ENCODE measurements around the gene ZBTB39.
"Not testable (repeated sequence)": the region's sequence is repeated elsewhere in the genome, so short reads cannot be mapped to it uniquely, and the experiment has no call there.

The ZBTB39 gene

DNA sequence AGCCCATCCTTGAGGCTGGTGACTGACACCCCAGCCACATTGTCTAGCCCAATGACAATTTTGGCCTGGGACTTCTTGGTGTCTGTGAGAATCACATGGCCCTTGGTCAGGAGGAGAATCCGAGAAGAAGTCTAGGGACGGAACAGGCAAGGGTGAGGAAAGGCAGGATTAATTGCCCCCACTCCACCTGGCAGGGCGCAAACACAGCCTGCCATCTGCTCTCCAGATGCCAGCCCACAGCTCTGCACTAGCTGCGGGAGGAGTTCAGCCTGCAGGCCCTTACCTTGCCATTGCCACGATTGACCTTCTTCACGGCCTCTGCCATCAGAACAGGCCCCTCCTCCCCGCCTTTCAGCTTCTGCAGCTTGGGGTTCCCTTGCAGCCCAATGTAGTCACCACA, 23.1 kb upstream of the ZBTB39 start:
- H3K9me3 ChIP-seq (ENCODE audit: control insufficient read depth in 2 of 2, low read length in 2 of 2), result no peaks in the 10 kb centered on the region
- no peaks in the 10 kb centered on the region for H3K27me3 ChIP-seq (ENCODE audit: control insufficient read depth in 1 of 2, insufficient read depth in 2 of 2, low read length in 2 of 2)
- peaks cover 19% of the 10 kb centered on the region for H3K4me1 ChIP-seq (ENCODE audit: control insufficient read depth, insufficient read depth, low read length)
- no peak overlapping the region for H3K27ac ChIP-seq (ENCODE audit: low read length)
- H3K4me3 ChIP-seq (ENCODE audit: low read length in 2 of 2), result no peak overlapping the region
- H3K36me3 ChIP-seq (ENCODE audit: control insufficient read depth in 2 of 2, insufficient read depth in 2 of 2, low read length in 2 of 2), result no peaks in the 10 kb centered on the region
- H3K9ac ChIP-seq (ENCODE audit: low read length in 2 of 2), result no peak overlapping the region

DNA sequence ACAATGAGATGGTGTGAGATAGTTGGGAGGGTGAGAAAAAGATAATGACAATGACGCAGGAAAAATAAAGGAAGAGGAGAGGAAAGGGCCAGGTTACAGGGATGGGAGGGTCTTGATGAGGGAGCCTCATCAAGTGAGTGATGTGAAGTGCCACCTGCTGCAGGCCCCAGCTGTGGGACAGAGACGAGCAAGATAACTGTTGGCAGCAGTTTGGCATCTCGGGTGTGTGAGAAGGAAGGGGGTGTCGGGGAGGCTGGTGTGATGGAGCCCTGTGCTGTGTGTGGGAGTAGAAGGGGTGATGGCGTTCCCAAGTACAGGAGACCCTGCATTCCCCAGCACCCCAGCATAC, 21.4 kb upstream of the ZBTB39 start:
- Histone ChIP-seq H3K27ac (ENCODE audit: low read length) (no peak overlapping the region), H3K4me3 (ENCODE audit: low read length in 2 of 2) (no peak overlapping the region), H3K9me3 (ENCODE audit: control insufficient read depth in 2 of 2, low read length in 2 of 2) (no peaks in the 10 kb centered on the region), H3K9ac (ENCODE audit: low read length in 2 of 2) (no peak overlapping the region), H3K27me3 (ENCODE audit: control insufficient read depth in 1 of 2, insufficient read depth in 2 of 2, low read length in 2 of 2) (no peaks in the 10 kb centered on the region), H3K36me3 (ENCODE audit: control insufficient read depth in 2 of 2, insufficient read depth in 2 of 2, low read length in 2 of 2) (no peaks in the 10 kb centered on the region), H3K4me1 (ENCODE audit: control insufficient read depth, insufficient read depth, low read length) (peaks cover 27% of the 10 kb centered on the region)

DNA sequence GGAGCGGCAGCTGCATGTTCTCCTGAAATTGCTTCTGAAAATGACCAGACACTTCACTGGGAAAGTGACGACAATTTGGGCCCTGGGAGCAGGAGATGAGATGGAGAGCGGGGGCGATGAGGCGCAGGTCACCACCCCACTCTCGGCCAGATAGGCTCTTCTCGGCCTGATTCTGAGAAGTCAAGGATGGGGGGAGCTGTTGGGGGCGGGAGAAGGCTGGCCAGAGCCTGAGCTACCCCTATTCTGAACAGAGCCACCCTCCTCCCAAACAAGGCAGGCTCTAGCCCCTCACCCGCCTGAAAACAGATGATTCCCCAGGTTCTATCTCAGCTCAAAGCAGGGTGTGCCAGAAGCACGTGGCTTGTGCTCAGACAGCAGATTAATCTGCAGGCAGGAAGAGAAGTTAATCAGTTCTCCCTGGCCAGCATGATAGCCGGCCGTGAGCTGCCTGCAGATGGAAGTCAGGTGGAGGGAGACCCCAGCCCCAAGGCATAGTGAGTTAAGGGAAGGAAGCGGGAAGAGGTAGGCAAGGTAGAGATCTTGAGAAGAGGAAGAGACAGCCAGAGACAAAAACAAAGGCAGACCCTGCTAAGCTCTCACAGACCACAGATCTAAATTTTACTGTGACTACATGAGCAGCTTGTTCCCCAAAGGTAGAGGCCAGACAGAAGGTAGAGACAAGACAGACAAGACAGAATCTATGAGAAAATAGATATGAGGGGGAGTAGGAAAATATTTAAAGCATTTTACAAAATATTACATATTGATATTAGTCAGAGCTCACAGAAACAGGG, 20.9 kb upstream of the ZBTB39 start:
- Histone ChIP-seq H3K9me3 (ENCODE audit: control insufficient read depth in 2 of 2, low read length in 2 of 2) (no peaks in the 10 kb centered on the region), H3K4me3 (ENCODE audit: low read length in 2 of 2) (peak overlapping the region in 1 of 2 donors; percentile 15), H3K27me3 (ENCODE audit: control insufficient read depth in 1 of 2, insufficient read depth in 2 of 2, low read length in 2 of 2) (no peaks in the 10 kb centered on the region), H3K27ac (ENCODE audit: low read length) (peak overlapping the region; percentile 37), H3K4me1 (ENCODE audit: control insufficient read depth, insufficient read depth, low read length) (peaks cover 27% of the 10 kb centered on the region), H3K9ac (ENCODE audit: low read length in 2 of 2) (peak overlapping the region; percentile 29 to 35), H3K36me3 (ENCODE audit: control insufficient read depth in 2 of 2, insufficient read depth in 2 of 2, low read length in 2 of 2) (no peaks in the 10 kb centered on the region)

DNA sequence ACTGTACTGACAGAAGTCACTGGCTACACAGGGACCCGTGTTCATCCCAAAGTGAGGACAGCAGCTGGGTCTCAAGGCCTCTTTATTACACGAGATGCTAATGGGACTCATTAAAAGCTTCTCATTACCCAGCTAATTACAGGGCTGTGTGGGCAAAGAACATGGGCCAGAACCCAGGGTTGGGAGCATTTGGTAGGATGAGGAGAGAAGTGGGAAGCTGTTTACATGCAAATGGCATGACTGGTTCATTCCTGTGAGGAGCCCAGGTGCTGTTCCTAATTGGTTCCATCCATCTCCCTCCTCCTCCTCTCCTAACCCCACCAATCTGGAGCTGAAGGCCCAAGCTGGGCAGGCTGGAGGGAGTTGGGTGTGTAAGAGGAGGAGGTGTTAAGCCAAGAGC, 18.9 kb upstream of the ZBTB39 start:
- H3K9me3 ChIP-seq (ENCODE audit: control insufficient read depth in 2 of 2, low read length in 2 of 2), result no peaks in the 10 kb centered on the region
- no peak overlapping the region for H3K27ac ChIP-seq (ENCODE audit: low read length)
- H3K27me3 ChIP-seq (ENCODE audit: control insufficient read depth in 1 of 2, insufficient read depth in 2 of 2, low read length in 2 of 2), result no peaks in the 10 kb centered on the region

DNA sequence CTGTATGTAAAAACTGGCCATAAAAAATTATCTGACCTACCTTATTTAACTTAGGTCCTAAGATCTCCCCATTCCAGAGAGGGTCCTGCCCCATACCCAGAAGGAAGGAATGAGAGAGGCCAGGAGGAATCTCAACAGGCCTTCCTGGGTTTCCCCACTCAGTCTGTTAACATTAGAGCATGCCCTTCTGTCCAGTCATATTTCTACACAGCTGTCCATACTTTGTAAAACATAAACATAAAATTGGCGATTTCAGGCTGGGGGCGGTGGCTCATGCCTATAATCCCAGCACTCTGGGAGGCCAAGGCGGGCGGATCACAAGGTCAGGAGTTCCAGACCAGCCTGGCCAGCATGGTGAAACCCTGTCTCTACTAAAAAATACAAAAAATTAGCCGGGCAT, 16.0 kb upstream of the ZBTB39 start:
- not testable (repeated sequence) for H3K36me3 ChIP-seq (ENCODE audit: control insufficient read depth in 2 of 2, insufficient read depth in 2 of 2, low read length in 2 of 2); H3K9ac ChIP-seq (ENCODE audit: low read length in 2 of 2); H3K27ac ChIP-seq (ENCODE audit: low read length); H3K27me3 ChIP-seq (ENCODE audit: control insufficient read depth in 1 of 2, insufficient read depth in 2 of 2, low read length in 2 of 2); H3K9me3 ChIP-seq (ENCODE audit: control insufficient read depth in 2 of 2, low read length in 2 of 2); H3K4me3 ChIP-seq (ENCODE audit: low read length in 2 of 2)
- peaks cover 33% of the 10 kb centered on the region for H3K4me1 ChIP-seq (ENCODE audit: control insufficient read depth, insufficient read depth, low read length)

More for the DNA sequence above, 18.9 kb upstream of the ZBTB39 start:
- no peak overlapping the region for H3K4me3 ChIP-seq (ENCODE audit: low read length in 2 of 2)
- H3K36me3 ChIP-seq (ENCODE audit: control insufficient read depth in 2 of 2, insufficient read depth in 2 of 2, low read length in 2 of 2), result no peaks in the 10 kb centered on the region
- peaks cover 31% of the 10 kb centered on the region for H3K4me1 ChIP-seq (ENCODE audit: control insufficient read depth, insufficient read depth, low read length)
- H3K9ac ChIP-seq (ENCODE audit: low read length in 2 of 2), result no peak overlapping the region

DNA sequence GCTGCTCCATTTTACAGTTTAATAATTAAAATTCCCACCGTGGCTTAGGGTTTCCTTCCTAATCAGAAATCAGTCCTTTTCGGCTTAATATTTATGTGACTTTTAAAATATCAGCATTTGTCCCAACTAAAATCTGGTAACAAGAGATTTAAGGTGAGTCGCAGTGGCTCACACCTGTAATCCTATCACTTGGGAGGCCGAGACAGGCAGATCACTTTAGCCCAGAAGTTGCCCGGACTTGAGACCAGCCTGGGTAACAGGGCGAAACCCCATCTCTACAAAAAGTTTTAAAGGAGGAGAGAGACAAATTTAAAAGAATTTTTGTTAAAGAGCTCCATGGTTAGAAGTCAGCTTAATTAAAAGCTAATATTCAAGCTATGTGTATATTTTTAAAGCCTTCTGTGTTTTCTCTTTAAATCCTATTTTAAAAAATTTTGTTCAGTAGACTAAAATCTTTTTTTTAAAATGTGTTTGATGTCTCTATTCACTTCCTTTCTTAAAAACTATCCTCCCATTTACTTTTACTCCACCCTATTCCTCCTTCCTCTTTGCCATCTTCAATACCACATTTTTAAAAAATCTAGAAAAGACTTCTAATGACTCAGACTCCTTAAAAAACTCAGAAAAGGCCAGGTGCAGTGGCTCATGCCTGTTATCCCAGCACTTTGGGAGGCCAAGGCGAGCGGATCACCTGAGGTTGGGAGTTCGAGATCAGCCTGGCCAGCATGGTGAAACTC, 13.8 kb upstream of the ZBTB39 start:
- Histone ChIP-seq H3K4me3 (ENCODE audit: low read length in 2 of 2) (no peak overlapping the region), H3K9me3 (ENCODE audit: control insufficient read depth in 2 of 2, low read length in 2 of 2) (no peaks in the 10 kb centered on the region), H3K36me3 (ENCODE audit: control insufficient read depth in 2 of 2, insufficient read depth in 2 of 2, low read length in 2 of 2) (no peaks in the 10 kb centered on the region), H3K9ac (ENCODE audit: low read length in 2 of 2) (no peak overlapping the region), H3K27me3 (ENCODE audit: control insufficient read depth in 1 of 2, insufficient read depth in 2 of 2, low read length in 2 of 2) (peaks cover 0 to 3% of the 10 kb centered on the region in 2 donors), H3K4me1 (ENCODE audit: control insufficient read depth, insufficient read depth, low read length) (peaks cover 20% of the 10 kb centered on the region), H3K27ac (ENCODE audit: low read length) (no peak overlapping the region)

DNA sequence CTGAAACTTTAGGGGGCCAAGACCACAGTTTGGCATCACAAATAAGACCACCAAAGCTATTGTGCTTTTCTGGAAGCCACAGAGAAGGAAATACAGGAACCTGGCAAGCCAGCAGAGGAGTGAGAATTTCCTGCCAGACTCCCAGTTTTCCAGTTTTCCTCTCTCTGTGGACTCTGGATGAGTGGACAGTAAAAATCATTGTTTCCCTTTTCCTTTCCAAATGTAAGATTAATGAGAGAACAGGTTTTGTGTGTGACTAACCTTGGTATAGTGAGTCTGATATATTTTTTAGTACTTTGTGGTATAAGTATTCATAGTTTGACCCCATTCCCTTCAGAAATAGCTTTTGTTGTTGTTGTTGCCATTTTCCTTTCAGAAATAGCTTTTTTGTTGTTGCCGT, 12.6 kb upstream of the ZBTB39 start:
- Histone ChIP-seq H3K4me3 (ENCODE audit: low read length in 2 of 2) (no peak overlapping the region), H3K27ac (ENCODE audit: low read length) (no peak overlapping the region), H3K9ac (ENCODE audit: low read length in 2 of 2) (no peak overlapping the region), H3K27me3 (ENCODE audit: control insufficient read depth in 1 of 2, insufficient read depth in 2 of 2, low read length in 2 of 2) (peaks cover 0 to 3% of the 10 kb centered on the region in 2 donors), H3K4me1 (ENCODE audit: control insufficient read depth, insufficient read depth, low read length) (peaks cover 10% of the 10 kb centered on the region), H3K9me3 (ENCODE audit: control insufficient read depth in 2 of 2, low read length in 2 of 2) (no peaks in the 10 kb centered on the region), H3K36me3 (ENCODE audit: control insufficient read depth in 2 of 2, insufficient read depth in 2 of 2, low read length in 2 of 2) (no peaks in the 10 kb centered on the region)

DNA sequence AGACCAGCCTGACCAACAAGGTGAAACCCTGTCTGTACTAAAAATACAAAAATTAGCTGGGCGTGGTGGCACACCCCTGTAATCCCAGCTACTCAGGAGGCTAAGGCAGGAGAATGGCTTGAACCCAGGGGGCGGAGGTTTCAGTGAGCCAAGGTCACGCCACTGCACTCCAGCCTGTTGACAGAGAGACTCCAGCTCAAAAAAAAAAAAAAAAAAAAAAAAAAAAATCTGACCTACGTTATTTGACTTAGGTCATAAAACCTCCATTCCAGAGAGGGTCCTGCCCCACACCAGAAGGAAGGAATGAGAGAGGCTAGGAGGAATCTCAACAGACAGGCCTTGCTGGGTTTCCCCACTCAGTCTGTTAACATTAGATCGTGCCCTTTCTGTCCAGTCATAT, 12.0 kb upstream of the ZBTB39 start:
- not testable (repeated sequence) for H3K27me3 ChIP-seq (ENCODE audit: control insufficient read depth in 1 of 2, insufficient read depth in 2 of 2, low read length in 2 of 2); H3K36me3 ChIP-seq (ENCODE audit: control insufficient read depth in 2 of 2, insufficient read depth in 2 of 2, low read length in 2 of 2); H3K4me1 ChIP-seq (ENCODE audit: control insufficient read depth, insufficient read depth, low read length); H3K9me3 ChIP-seq (ENCODE audit: control insufficient read depth in 2 of 2, low read length in 2 of 2); H3K4me3 ChIP-seq (ENCODE audit: low read length in 2 of 2); H3K27ac ChIP-seq (ENCODE audit: low read length); H3K9ac ChIP-seq (ENCODE audit: low read length in 2 of 2)

DNA sequence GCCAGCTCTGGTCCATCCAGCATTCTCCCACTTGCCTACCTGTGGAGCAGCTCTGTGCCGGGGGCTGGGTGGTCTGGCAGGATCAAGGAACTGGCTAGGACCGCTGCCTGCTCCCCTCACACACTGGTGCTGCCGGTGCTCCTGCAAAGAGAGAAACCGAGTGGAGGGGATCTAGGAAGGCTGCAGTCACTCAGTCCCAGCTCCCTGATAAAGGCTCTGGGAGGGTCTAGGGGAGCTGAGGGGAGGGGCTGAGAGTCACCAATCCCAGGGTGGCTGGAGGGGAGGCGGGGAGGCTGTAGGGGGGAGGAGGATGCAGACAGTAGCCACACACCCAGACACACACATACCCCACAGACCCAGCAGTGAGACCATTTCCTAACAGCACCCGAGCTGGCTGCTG, 10.0 kb upstream of the ZBTB39 start, which contains the start of gene TAC3:
TAC3 (minus strand) TSS at position 182 of the 400 bp plus-strand sequence. CDS start 732 bp downstream, outside the sequence.
- Histone ChIP-seq H3K27me3 (ENCODE audit: control insufficient read depth in 1 of 2, insufficient read depth in 2 of 2, low read length in 2 of 2) (peaks cover 0 to 3% of the 10 kb centered on the region in 2 donors), H3K36me3 (ENCODE audit: control insufficient read depth in 2 of 2, insufficient read depth in 2 of 2, low read length in 2 of 2) (no peaks in the 10 kb centered on the region), H3K4me1 (ENCODE audit: control insufficient read depth, insufficient read depth, low read length) (peaks cover 3% of the 10 kb centered on the region), H3K27ac (ENCODE audit: low read length) (no peak within 1 kb of the TSS), H3K9ac (ENCODE audit: low read length in 2 of 2) (no peak within 1 kb of the TSS), H3K9me3 (ENCODE audit: control insufficient read depth in 2 of 2, low read length in 2 of 2) (no peaks in the 10 kb centered on the region), H3K4me3 (ENCODE audit: low read length in 2 of 2) (no peak within 1 kb of the TSS)

DNA sequence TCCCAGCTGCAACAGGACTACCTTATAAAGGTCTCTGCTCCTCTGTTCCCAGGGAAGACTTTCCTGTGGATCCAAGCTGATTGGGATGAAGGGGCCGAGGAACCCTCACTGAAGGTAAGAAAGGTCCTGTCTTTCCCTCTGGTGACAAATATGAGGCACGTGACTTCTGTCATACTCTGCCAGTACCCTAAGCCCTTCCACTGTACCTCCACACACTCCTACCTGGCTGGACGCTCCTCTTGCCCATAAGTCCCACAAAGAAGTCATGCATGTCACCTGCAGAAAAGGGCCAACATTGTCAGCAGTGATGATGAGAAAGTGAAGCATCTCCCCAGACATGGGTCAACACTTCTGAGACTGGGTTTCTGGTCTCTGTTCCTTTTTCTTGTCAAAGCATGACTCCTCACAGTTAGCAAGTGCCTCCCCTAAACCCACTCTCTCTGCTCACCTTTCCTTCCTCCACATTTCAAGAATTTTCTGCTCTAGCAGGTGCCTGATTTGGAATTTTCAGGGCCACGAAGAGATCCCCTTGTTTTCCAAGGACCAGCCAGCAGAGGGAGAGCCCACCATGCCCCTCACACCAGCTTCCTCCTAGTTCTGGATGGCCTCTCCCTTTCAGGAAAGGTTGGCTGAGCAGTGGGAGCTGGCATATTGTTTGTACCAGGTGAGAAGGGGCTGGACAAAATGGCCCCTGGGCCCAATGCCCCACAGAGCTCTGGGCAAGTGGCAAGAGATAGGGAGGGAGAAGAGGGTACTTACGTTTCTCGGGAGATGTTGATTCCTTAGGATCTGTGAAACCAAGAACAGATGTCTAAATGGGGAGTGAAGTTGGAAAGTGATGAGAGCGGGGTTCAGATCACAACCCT, 6.5 kb upstream of the ZBTB39 start:
- H3K27me3 ChIP-seq (ENCODE audit: control insufficient read depth in 1 of 2, insufficient read depth in 2 of 2, low read length in 2 of 2), result peaks cover 0 to 3% of the 10 kb centered on the region in 2 donors
- H3K9ac ChIP-seq (ENCODE audit: low read length in 2 of 2), result no peak overlapping the region
- H3K4me3 ChIP-seq (ENCODE audit: low read length in 2 of 2), result no peak overlapping the region
- no peaks in the 10 kb centered on the region for H3K36me3 ChIP-seq (ENCODE audit: control insufficient read depth in 2 of 2, insufficient read depth in 2 of 2, low read length in 2 of 2)
- no peaks in the 10 kb centered on the region for H3K9me3 ChIP-seq (ENCODE audit: control insufficient read depth in 2 of 2, low read length in 2 of 2)
- H3K4me1 ChIP-seq (ENCODE audit: control insufficient read depth, insufficient read depth, low read length), result peaks cover 10% of the 10 kb centered on the region
- H3K27ac ChIP-seq (ENCODE audit: low read length), result no peak overlapping the region

Data from stomach smooth muscle (tissue), 2 donors.